OCI-LY7 (cell line): Measurements from ENCODE around the gene THAP4. TPM values are rescaled to one million over a fixed set of nuclear protein-coding genes. Genes with fewer than 3 reads are reported as not detected.

Source experiments
- BruUV-seq: library from RNA; stranded (reverse); fragments of 400-500 nt; replicated peaks from 2 replicates; lab custom pipeline; 2021; lab: Mats Ljungman, UMichigan
- CTCF ChIA-PET: fragments of 300-600 bp; sonication (Branson Sonifier 250); formaldehyde crosslinking; loops from one replicate; lab custom pipeline; 2022; ENCODE audit warnings: antibody characterized with exemption; ENCODE audit not compliant: unreplicated experiment; lab: Charles Lee
- POLR2A ChIA-PET: fragments of 300-600 bp; sonication (Branson Sonifier 250); formaldehyde crosslinking; loops from one replicate; lab custom pipeline; 2022; ENCODE audit warnings: antibody characterized with exemption; lab: Charles Lee
- DNase-seq: peaks from one replicate; pipeline ENCODE4 v3.0.0-alpha.2; 2015; ENCODE audit warnings: low spot score
- H2AFZ ChIP-seq: fragments of 200-600 bp; sonication (generic), shearing (Covaris generic); 2 replicates; pipeline ENCODE4 v1.6.1; 2014; ENCODE audit warnings: mild to moderate bottlenecking, antibody characterized with exemption, low read length, moderate library complexity
- H3K27ac ChIP-seq: fragments of 200-600 bp; sonication (generic); 2 replicates; pipeline ENCODE4 v1.5.1; 2014; ENCODE audit warnings: mixed run types, low read depth, mild to moderate bottlenecking, moderate library complexity, low read length, inconsistent platforms; ENCODE audit not compliant: poor library complexity, severe bottlenecking
- H3K36me3 ChIP-seq: fragments of 200-600 bp; sonication (generic); 2 replicates; pipeline ENCODE4 v1.6.1; 2014; ENCODE audit warnings: mild to moderate bottlenecking, antibody characterized with exemption, low read length, moderate library complexity, mixed read lengths; ENCODE audit not compliant: insufficient read depth
- H3K4me1 ChIP-seq: fragments of 200-600 bp; sonication (generic); 2 replicates; pipeline ENCODE4 v1.5.1; 2014; ENCODE audit warnings: mild to moderate bottlenecking, low read length; ENCODE audit not compliant: insufficient read depth, poor library complexity, severe bottlenecking
- H3K4me2 ChIP-seq: fragments of 200-600 bp; sonication (generic); 2 replicates; pipeline ENCODE4 v1.6.1; 2014; ENCODE audit warnings: mild to moderate bottlenecking, low read length
- H3K4me3 ChIP-seq: fragments of 200-600 bp; sonication (generic); 2 replicates; pipeline ENCODE4 v1.5.1; 2014; ENCODE audit warnings: mild to moderate bottlenecking, low read depth, low read length; ENCODE audit not compliant: poor library complexity, severe bottlenecking
- H3K79me2 ChIP-seq: fragments of 200-600 bp; sonication (generic); 2 replicates; pipeline ENCODE4 v1.6.1; 2016; ENCODE audit warnings: low read depth, mild to moderate bottlenecking, low read length, moderate library complexity, mixed read lengths; ENCODE audit not compliant: insufficient read depth
- H3K9me2 ChIP-seq: fragments of 200-600 bp; sonication (generic); 2 replicates; pipeline ENCODE4 v1.6.1; 2016; ENCODE audit warnings: mild to moderate bottlenecking, low read length, mixed read lengths; ENCODE audit not compliant: insufficient read depth
- H3K9me3 ChIP-seq: fragments of 200-600 bp; sonication (generic); 2 replicates; pipeline ENCODE4 v1.6.1; 2014; ENCODE audit warnings: mild to moderate bottlenecking, mixed run types, low read length, mixed read lengths
- H4K20me1 ChIP-seq: fragments of 200-600 bp; sonication (generic); 2 replicates; pipeline ENCODE4 v1.6.1; 2014; ENCODE audit warnings: mild to moderate bottlenecking, antibody characterized with exemption, low read length, moderate library complexity, mixed read lengths; ENCODE audit not compliant: insufficient read depth
- CTCF ChIP-seq: fragments of 200-600 bp; sonication (generic); conservative IDR thresholded peaks from 2 replicates; pipeline ENCODE4 v1.5.1; 2014; ENCODE audit warnings: mild to moderate bottlenecking, antibody characterized with exemption, low read length, moderate library complexity, mixed read lengths
- EZH2phosphoT487 ChIP-seq: fragments of 200-600 bp; sonication (generic); IDR thresholded peaks from 2 replicates; pipeline ENCODE4 v1.6.1; 2018; ENCODE audit warnings: low read depth, borderline replicate concordance, mild to moderate bottlenecking, mixed run types, antibody characterized with exemption, low read length, moderate library complexity, mixed read lengths
- intact Hi-C: fragments of 100-400 bp; cut with micrococcal nuclease; formaldehyde crosslinking; loops from one replicate; pipeline ENCODE4 v1.10.0; 2022; ENCODE audit not compliant: unreplicated experiment
- total RNA-seq, 2 experiments: library from RNA; depleted of rRNA in 1 of 2; stranded (reverse); fragments of >200 nt in 1 of 2; shearing (Covaris generic) in 1 of 2; gene quantifications; 2 replicates each; pipeline ENCODE4 v1.2.3, GENCODE V29; 2014 to 2022

Gene THAP4
- total RNA-seq, 2 experiments from 2014 or later: 61.6 to 65.6 TPM

- POLR2A ChIA-PET: interaction anchor here (1.8 kb wide), 1 partner anchor 12 kb away, joined by 11 read pairs; no protein-coding TSS in a partner anchor
- no peaks in the 10 kb centered on the region for H3K9me2 ChIP-seq
- no peak overlapping the region for H3K4me3 ChIP-seq
- DNase-seq: no peak
- CTCF ChIA-PET: no interaction called here
- H2AFZ ChIP-seq: no peak overlapping the region
- H3K27ac ChIP-seq: no peak overlapping the region
- no peaks in the 10 kb centered on the region for H4K20me1 ChIP-seq
- TF ChIP-seq CTCF (no peak), EZH2phosphoT487 (no peak)
- H3K4me2 ChIP-seq: no peak overlapping the region
- no TSS peak for BruUV-seq
- peaks cover 77% of the 10 kb centered on the region for H3K36me3 ChIP-seq
- no peaks in the 10 kb centered on the region for H3K9me3 ChIP-seq
- peaks cover 46% of the 10 kb centered on the region for H3K79me2 ChIP-seq
- H3K4me1 ChIP-seq: peaks cover under 1% of the 10 kb centered on the region
- intact Hi-C loops: loop anchor here (10.0 kb wide), 1 partner anchor 275 kb away; the partner anchor contains the start of gene FARP2
Measured at GRCh38 chr2:241629762-241630435, 7.1 kb downstream of the THAP4 start.

- intact Hi-C loops: no loop called here
- Histone ChIP-seq H3K4me1 (no peaks in the 10 kb centered on the region), H3K9me2 (no peaks in the 10 kb centered on the region), H3K27ac (no peak overlapping the region), H3K4me2 (no peak overlapping the region), H3K4me3 (no peak overlapping the region), H4K20me1 (no peaks in the 10 kb centered on the region), H2AFZ (no peak overlapping the region), H3K79me2 (peaks cover 47% of the 10 kb centered on the region; the same call in 1 of the 2 replicates), H3K36me3 (peaks cover 73% of the 10 kb centered on the region), H3K9me3 (no peaks in the 10 kb centered on the region)
- BruUV-seq: no TSS peak
- ChIA-PET POLR2A (no interaction called here), CTCF (no interaction called here)
- TF ChIP-seq EZH2phosphoT487 (no peak), CTCF (no peak)
- no peak for DNase-seq
Measured at GRCh38 chr2:241627675-241628074, 9.3 kb downstream of the THAP4 start.

DNA sequence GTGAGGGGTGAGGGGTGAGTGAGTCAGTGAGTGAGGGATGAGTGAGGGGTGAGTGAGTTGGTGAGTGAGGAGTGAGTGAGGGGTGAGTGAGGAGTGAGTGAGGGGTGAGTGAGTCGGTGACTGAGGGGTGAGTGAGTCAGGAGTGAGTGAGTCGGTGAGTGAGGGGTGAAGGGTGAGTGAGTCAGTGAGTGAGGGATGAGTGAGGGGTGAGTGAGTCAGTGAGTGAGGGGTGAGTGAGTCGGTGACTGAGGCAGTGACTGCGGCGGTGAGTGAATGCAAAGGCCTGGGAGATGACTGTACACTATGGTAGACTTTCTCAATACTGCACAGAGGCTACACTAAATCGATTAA lies 16.6 kb downstream of the THAP4 start:
- peaks cover 48% of the 10 kb centered on the region for H3K79me2 ChIP-seq
- no peak overlapping the region for H3K4me3 ChIP-seq
- TF ChIP-seq CTCF: no peak
- TF ChIP-seq EZH2phosphoT487: no peak
- no peaks in the 10 kb centered on the region for H3K9me2 ChIP-seq
- ChIA-PET POLR2A (no interaction called here), CTCF (no interaction called here)
- no peak overlapping the region for H3K4me2 ChIP-seq
- no peaks in the 10 kb centered on the region for H3K9me3 ChIP-seq
- H2AFZ ChIP-seq: no peak overlapping the region
- DNase-seq: no peak
- H4K20me1 ChIP-seq: no peaks in the 10 kb centered on the region
- no TSS peak for BruUV-seq
- H3K36me3 ChIP-seq: peaks cover 64% of the 10 kb centered on the region
- peaks cover 22% of the 10 kb centered on the region for H3K4me1 ChIP-seq
- H3K27ac ChIP-seq: no peak overlapping the region
- intact Hi-C loops: no loop called here
